Right renal pelvis (tissue), 4 donors: ENCODE measurements around the gene SQSTM1. TPM values are rescaled to one million over a fixed set of nuclear protein-coding genes. Genes with fewer than 3 reads are reported as not detected.
"Not testable (repeated sequence)": the region's sequence is repeated elsewhere in the genome, so short reads cannot be mapped to it uniquely, and the experiment has no call there.

ENCODE experiments used
- DNase-seq, 4 donors: peaks; one replicate each; pipeline ENCODE4 v3.0.0-alpha.2; 2013; ENCODE audit warnings: low read depth in 4 of 4, low spot score in 3 of 4, missing footprints in 1 of 4
- polyA plus RNA-seq, 4 donors: library from polyadenylated mRNA; unstranded; fragments of 120-200 nt; gene quantifications; one replicate each; pipeline ENCODE4 v1.2.1, GENCODE V29; 2013; ENCODE audit not compliant: insufficient read length in 4 of 4

SQSTM1 gene
- polyA plus RNA-seq, 4 donors, result 97.8 to 133 (median 102) TPM

DNA sequence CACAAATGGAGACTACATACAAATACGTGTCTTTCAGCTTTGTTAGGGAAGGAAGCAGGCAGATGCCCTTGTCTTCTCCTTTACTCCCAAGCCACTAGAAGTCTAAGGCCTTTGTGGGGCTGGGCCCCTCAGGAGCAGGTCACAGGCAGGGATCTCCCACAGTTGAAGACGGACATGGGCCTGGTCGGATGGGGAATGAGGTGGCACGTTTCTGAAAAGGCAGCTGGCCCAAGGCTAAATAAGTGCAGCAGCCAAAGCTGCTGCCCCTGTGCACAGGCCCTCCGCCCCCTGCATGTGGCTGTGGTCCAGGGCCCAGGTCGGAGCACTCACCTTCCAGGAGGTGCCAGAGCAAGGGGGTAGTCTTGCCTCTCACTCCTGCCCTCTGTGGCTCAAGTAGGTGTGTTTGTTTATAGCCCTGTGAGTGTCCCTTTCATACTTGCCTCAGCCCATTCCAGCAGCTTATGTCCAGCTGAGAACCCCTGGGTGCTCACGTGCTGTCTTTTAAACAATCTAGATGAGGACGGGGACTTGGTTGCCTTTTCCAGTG is 1.8 kb downstream of the SQSTM1 start:
- DNase-seq, result no peak

- no peak for DNase-seq
Measured at GRCh38 chr5:179823937-179824744, 3.4 kb downstream of the SQSTM1 start.

DNA sequence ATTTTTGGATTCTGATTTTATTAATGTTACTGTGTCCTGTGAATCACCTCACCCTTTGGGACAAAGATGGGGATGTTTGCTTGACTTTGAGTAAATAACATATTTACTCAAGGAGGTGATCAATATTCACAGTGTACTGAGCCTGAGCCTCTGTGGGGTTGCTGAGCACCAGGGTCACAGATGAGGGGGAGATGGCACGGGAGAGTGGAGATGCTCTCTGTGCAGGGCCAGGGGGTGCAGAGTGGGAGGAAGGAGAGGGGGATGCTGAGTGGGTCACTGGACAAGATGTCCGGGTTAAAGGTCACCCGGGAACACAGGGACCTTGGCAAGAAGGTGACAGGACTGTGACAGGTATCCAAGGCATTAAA is 4.0 kb downstream of the SQSTM1 start:
- no peak for DNase-seq

DNA sequence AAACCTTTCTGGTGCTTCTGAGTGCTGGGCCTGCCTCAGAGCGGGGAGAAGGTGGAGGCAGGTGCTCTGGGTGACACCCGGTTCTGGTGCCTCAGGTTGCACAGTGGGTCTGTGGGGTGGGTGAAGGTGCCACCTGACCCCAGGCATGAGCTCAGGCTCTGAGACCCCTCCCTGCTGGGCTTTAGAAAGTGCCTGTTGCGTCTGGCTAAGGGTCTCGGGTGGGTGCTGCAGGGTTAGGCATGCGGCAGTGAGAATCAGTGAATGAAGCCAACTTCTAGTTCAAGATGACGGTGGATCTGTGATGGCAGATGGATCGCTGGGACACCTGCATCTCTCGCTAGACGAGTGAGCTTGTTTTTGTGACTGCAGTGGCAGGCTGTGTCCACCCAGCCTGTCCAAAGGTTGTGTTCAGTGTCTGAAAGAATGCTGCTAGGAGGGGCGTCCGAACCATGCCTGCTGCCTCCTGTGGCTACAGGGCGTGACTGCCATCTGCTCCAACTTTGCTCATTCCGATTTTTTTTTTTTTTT is 5.0 kb downstream of the SQSTM1 start:
- DNase-seq, result no peak

- DNase-seq, result no peak
Measured at GRCh38 chr5:179827680-179828079, 7.0 kb downstream of the SQSTM1 start.

GRCh38 chr5:179828756-179829421 is 8.2 kb downstream of the SQSTM1 start:
- no peak for DNase-seq

DNA sequence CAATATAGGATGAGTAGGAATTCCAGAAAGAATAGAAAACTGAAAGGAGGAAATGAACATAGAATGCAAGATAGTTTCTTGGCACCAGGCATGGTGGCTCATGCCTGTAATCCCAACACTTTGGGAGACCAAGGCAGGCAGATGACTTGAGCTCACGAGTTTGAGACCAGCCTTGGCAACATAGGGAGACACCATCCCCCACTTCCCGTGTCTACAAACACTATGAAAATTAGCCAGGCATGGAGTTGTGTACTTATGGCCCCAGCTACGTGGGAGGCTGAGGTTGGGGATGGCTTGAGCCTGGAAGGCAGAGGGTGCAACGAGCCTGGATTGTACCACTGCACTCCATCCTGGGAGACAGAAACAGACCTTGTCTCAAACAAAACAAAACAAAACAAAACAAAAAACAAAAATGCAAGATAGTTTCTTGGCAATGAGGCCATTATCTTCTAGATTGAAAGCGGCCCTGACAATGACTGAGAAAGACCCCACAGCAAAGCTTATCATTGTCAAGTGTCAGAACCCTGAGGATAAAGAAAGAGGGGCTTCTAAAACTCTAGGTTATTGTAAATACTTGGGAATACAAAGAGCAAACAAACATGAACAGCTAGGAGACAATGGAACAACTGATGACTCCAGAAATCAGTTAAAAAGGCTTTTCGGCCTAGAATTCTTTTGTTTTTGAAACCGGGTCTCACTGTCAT is 9.2 kb downstream of the SQSTM1 start:
- no peak for DNase-seq

GRCh38 chr5:179830818-179831468 is 10.2 kb downstream of the SQSTM1 start:
- DNase-seq, result no peak

DNA sequence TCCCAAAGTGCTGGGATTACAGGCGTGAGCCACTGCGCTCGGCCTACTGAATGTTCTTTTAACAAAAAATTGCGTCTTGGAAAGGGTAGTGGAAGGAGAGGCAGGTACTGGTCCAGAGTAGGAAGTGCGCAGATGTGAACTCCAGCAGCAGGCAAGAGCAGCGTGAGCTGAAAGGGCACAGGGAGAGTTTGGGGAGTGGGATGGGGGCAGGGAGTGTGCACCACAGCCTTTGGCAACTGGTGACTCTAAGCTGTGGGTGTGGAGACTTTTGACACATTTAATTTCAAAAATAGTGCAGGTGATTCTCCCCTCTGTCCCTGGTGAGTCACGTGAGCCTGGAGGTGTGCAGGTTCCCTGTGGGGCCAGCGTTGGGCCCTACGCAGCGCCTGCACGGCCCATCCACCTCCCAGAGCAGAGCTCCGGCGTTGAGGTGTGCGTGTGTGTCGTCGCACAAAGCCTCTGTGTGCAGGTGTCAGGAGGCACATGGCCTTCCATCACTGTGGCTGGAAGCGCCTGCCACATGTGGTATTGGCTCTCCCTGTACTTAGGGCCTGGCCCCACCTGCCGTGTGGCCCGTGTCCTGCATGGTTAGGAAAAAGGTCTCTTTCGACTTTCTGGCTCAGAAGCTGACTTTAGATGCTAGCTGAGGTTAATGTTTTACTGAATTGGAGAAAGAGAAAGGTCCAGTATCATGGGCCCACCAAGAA is 11.5 kb downstream of the SQSTM1 start:
- no peak for DNase-seq

DNA sequence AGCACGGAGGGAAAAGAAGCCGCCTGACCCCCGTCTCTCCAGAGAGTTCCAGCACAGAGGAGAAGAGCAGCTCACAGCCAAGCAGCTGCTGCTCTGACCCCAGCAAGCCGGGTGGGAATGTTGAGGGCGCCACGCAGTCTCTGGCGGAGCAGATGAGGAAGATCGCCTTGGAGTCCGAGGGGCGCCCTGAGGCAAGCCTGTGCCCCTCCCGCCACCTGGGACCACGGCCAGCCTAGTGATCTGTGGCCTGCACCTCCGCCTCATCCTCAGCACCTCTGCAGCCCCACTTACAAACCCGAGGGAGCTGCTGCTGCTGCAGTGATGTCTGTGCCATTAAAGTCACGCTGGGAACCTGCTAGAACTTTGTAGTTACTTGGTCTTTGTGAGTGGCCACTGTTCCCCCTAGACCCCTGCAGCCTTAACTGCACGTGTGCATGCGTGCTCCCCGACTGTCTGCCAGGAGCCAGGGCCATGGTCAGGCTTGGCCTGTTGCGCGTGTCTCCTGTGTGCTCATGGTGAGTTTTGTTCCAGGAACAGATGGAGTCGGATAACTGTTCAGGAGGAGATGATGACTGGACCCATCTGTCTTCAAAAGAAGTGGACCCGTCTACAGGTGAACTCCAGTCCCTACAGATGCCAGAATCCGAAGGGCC is 12.5 kb downstream of the SQSTM1 start:
- no peak for DNase-seq

GRCh38 chr5:179833709-179834070 is 13.0 kb downstream of the SQSTM1 start:
- no peak for DNase-seq

GRCh38 chr5:179834120-179834519 is 13.4 kb downstream of the SQSTM1 start:
- DNase-seq, result no peak

GRCh38 chr5:179834871-179835270 is 14.2 kb downstream of the SQSTM1 start:
- not testable (repeated sequence) for DNase-seq

DNA sequence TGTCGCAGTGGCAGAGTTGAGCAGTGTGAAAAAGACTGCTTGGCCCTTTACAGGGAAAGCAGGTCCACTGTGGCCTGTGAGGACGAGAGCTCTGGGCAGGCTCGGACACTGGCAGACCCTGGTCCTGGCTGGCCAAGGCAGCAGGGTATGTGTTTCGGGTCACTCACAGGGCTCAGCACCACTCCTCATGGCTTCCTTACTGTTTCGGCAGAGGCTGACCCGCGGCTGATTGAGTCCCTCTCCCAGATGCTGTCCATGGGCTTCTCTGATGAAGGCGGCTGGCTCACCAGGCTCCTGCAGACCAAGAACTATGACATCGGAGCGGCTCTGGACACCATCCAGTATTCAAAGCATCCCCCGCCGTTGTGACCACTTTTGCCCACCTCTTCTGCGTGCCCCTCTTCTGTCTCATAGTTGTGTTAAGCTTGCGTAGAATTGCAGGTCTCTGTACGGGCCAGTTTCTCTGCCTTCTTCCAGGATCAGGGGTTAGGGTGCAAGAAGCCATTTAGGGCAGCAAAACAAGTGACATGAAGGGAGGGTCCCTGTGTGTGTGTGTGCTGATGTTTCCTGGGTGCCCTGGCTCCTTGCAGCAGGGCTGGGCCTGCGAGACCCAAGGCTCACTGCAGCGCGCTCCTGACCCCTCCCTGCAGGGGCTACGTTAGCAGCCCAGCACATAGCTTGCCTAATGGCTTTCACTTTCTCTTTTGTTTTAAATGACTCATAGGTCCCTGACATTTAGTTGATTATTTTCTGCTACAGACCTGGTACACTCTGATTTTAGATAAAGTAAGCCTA is 15.7 kb downstream of the SQSTM1 start:
- no peak for DNase-seq

DNA sequence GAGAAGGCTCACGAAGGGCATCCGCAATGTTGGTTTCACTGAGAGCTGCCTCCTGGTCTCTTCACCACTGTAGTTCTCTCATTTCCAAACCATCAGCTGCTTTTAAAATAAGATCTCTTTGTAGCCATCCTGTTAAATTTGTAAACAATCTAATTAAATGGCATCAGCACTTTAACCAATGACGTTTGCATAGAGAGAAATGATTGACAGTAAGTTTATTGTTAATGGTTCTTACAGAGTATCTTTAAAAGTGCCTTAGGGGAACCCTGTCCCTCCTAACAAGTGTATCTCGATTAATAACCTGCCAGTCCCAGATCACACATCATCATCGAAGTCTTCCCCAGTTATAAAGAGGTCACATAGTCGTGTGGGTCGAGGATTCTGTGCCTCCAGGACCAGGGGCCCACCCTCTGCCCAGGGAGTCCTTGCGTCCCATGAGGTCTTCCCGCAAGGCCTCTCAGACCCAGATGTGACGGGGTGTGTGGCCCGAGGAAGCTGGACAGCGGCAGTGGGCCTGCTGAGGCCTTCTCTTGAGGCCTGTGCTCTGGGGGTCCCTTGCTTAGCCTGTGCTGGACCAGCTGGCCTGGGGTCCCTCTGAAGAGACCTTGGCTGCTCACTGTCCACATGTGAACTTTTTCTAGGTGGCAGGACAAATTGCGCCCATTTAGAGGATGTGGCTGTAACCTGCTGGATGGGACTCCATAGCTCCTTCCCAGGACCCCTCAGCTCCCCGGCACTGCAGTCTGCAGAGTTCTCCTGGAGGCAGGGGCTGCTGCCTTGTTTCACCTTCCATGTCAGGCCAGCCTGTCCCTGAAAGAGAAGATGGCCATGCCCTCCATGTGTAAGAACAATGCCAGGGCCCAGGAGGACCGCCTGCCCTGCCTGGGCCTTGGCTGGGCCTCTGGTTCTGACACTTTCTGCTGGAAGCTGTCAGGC is 16.6 kb downstream of the SQSTM1 start:
- DNase-seq, result no peak

- DNase-seq, result no peak
Measured at GRCh38 chr5:179839328-179840256, 18.9 kb downstream of the SQSTM1 start.

GRCh38 chr5:179840321-179840720 is 19.6 kb downstream of the SQSTM1 start:
- DNase-seq, result no peak
